Neural crest cell (in vitro differentiated cells): ENCODE data around the gene ATP6V1E1. TPM values are rescaled to one million over a fixed set of nuclear protein-coding genes. Genes with fewer than 3 reads are reported as not detected.
"Not testable (repeated sequence)": the region's sequence is repeated elsewhere in the genome, so short reads cannot be mapped to it uniquely, and the experiment has no call there.

ENCODE experiments used
- DNase-seq: peaks from one replicate; pipeline ENCODE4 v3.0.0; 2021; ENCODE audit warnings: low read depth, mixed read lengths, low spot score
- H3K27ac Mint-ChIP-seq: one replicate; pipeline ENCODE4 v1.8.0; 2021; ENCODE audit warnings: mild to moderate bottlenecking, mixed read lengths; ENCODE audit not compliant: unreplicated experiment
- H3K27me3 Mint-ChIP-seq: 2 replicates; pipeline ENCODE4 v1.8.0; 2021; ENCODE audit warnings: low read depth, mild to moderate bottlenecking, mixed read lengths
- H3K36me3 Mint-ChIP-seq: 2 replicates; pipeline ENCODE4 v1.8.0; 2021; ENCODE audit warnings: low read depth, mild to moderate bottlenecking, mixed read lengths
- H3K4me1 Mint-ChIP-seq: 2 replicates; pipeline ENCODE4 v1.8.0; 2021; ENCODE audit warnings: mixed read lengths
- H3K4me3 Mint-ChIP-seq: one replicate; pipeline ENCODE4 v1.8.0; 2021; ENCODE audit warnings: mild to moderate bottlenecking, mixed read lengths
- H3K9me3 Mint-ChIP-seq: 2 replicates; pipeline ENCODE4 v1.8.0; 2021; ENCODE audit warnings: mixed read lengths
- total RNA-seq: library from RNA; stranded (reverse); gene quantifications from 2 replicates; pipeline ENCODE4 v1.2.1, GENCODE V29; 2021
- TF ChIP-seq, protein P1 (sequence below): fragments of 200-600 bp; sonication (generic); conservative IDR thresholded peaks from 2 replicates; pipeline ENCODE4 v1.5.0; 2021; ENCODE audit warnings: antibody characterized with exemption, mild to moderate bottlenecking

Gene ATP6V1E1
- total RNA-seq, 1 donor from 2014 or later: 63.9 TPM

DNA sequence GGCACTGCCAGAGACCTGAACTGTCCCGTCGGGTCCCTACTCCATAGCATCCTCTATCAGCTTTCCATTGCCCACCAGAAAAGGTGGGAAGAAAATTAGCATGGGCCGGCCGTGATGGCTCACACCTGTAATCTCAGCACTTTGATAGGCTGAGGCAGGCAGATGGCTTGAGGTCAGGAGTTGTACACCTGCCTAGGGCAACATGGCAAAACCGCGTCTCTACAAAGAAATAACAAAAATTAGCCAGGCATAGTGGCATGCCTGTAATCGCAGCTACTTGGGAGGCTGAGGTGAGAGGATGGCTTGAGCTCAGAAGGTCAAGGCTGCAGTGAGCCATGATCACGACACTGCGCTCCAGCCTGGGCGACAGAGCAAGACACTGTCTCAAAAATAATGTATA lies 61.8 kb downstream of the ATP6V1E1 start:
- Mint-ChIP-seq H3K27ac (no peak overlapping the region), H3K4me3 (no peak overlapping the region), H3K4me1 (peaks cover 45% of the 10 kb centered on the region), H3K27me3 (no peaks in the 10 kb centered on the region), H3K9me3 (no peaks in the 10 kb centered on the region), H3K36me3 (no peaks in the 10 kb centered on the region)
- DNase-seq: no peak
- TF ChIP-seq, protein P1, sequence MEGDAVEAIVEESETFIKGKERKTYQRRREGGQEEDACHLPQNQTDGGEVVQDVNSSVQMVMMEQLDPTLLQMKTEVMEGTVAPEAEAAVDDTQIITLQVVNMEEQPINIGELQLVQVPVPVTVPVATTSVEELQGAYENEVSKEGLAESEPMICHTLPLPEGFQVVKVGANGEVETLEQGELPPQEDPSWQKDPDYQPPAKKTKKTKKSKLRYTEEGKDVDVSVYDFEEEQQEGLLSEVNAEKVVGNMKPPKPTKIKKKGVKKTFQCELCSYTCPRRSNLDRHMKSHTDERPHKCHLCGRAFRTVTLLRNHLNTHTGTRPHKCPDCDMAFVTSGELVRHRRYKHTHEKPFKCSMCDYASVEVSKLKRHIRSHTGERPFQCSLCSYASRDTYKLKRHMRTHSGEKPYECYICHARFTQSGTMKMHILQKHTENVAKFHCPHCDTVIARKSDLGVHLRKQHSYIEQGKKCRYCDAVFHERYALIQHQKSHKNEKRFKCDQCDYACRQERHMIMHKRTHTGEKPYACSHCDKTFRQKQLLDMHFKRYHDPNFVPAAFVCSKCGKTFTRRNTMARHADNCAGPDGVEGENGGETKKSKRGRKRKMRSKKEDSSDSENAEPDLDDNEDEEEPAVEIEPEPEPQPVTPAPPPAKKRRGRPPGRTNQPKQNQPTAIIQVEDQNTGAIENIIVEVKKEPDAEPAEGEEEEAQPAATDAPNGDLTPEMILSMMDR: no peak

DNA sequence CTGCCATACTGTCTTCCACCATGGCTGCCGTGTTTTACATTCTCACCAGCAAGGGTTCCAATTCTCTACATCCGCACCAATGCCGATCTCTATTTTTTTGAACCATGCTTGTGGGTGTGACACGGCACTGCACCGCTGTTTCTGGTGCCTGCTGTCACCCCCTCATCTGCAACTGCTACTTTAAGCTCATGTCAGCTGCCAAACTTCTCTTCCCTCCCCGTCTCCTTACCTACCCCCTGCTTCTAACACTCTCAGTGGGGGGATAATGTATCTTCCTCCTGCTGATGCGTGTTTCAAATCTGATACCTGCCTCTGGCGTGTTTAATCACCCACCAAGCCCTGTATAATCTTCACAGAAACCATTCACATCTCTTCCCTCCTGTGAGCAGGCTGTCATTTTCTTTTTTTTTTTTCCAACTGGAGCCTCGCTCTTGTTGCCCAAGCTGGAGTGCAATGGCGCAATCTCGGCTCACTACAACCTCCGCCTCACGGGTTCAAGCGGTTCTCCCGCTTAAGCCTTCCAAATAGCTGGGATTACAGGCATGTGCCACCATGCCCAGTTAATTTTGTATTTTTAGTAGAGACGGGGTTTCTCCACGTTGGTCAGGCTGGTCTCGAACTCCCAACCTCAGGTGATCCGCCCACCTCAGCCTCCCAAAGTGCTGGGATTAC lies 62.4 kb downstream of the ATP6V1E1 start:
- not testable (repeated sequence) for DNase-seq, H3K36me3 Mint-ChIP-seq, H3K27me3 Mint-ChIP-seq, H3K4me3 Mint-ChIP-seq, H3K9me3 Mint-ChIP-seq
- Mint-ChIP-seq H3K27ac (peak overlapping the region; percentile 1), H3K4me1 (peaks cover 42% of the 10 kb centered on the region)

DNA sequence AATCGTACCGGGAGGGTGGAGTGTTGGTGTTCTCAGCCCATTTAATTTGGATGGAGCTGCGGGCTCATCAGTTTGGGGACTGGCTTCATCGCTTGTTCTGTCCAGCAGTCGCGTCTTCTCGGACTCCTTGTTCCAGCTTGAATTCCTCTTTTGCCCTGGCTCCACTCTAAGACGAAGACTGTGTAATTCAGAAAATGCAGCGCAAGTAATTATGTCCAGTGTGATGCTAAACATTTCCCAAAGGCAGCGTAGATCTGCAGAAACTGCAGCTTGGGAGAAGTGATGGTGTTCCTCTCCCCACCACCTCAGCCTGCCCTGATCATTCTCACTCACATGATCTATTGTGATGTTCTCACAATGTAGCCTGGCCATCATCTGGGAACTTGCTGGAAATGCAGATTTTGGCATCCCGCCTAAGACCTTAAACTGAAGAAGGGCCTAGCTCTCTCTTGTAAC lies 64.6 kb downstream of the ATP6V1E1 start:
- H3K9me3 Mint-ChIP-seq: no peaks in the 10 kb centered on the region
- TF ChIP-seq, protein P1: no peak
- no peaks in the 10 kb centered on the region for H3K27me3 Mint-ChIP-seq
- H3K36me3 Mint-ChIP-seq: peaks cover 7% of the 10 kb centered on the region
- peaks cover 22% of the 10 kb centered on the region for H3K4me1 Mint-ChIP-seq
- no peak overlapping the region for H3K27ac Mint-ChIP-seq
- no peak for DNase-seq
- H3K4me3 Mint-ChIP-seq: no peak overlapping the region

DNA sequence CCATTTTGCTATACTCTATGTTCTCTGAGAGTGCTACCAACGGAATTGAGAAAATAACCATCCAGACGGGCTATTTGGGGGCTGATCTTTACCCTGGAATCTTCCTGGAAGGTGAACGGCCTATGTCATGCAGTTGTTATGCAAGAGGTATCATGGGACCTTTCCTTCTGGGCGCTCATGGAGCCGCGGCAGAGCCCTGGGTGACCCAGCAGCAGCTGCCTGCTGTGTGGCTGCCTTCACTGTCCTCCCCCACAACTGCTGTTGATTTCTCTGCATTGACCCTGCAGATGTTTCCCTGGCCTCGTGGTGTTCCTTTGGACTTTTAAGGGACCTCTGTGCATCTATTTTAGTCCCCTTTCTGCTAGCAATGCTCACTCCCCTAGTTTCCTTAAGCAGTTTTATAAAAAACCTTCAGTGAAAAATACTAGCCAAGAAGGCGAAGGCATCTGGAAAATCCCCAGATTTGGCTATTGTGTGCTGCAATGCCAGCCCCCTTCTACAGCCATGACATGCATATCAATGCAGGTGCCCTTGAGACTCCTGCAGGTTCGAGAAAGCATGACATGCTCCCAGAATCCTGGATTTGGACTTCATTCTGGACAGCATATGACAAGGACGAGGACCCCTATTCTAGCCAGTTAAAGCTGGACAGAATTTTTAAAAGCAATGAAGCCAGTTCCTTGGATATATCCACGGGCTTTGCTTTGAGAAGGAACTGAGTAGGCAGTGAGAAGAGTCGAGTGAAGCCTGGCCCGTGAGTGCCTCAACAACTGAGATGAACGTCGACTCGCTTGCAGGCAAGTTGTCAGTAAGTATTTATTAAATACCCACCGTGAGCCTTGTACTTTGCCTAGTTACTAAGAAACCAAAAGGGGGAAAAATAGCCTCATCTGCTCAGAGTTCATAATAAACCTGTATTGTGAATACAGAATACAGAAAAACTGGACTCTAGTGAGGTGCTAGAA lies 65.4 kb downstream of the ATP6V1E1 start, which contains the start of gene SLC25A18:
SLC25A18 (plus strand) TSS at position 593 of the 965 bp plus-strand sequence. CDS start 16,447 bp downstream, outside the sequence.
- no peak for DNase-seq
- TF ChIP-seq, protein P1: peak; percentile 43
- peak within 1 kb of the TSS; percentile 36 for H3K27ac Mint-ChIP-seq
- no peaks in the 10 kb centered on the region for H3K27me3 Mint-ChIP-seq
- peak within 1 kb of the TSS; percentile 17 for H3K4me3 Mint-ChIP-seq
- no peaks in the 10 kb centered on the region for H3K9me3 Mint-ChIP-seq
- H3K4me1 Mint-ChIP-seq: peaks cover 22% of the 10 kb centered on the region
- H3K36me3 Mint-ChIP-seq: peaks cover 10% of the 10 kb centered on the region

DNA sequence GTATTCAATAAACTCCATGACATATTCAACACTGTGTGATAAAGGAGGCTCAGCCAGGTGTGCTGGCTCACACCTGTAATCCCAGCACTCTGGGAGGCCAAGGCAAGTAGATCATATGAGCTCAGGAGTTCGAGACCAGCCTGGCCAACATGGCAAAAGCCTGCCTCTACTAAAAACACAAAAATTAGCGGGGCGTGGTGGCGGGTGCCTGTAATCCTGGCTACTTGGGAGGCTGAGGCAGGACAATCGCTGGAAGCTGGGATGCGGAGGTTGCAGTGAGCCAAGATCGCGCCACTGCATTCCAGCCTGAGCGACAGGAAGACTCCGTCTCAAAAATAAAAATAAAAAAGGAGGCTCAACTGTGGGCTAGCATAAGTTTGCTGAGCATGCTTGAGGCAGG lies 69.4 kb downstream of the ATP6V1E1 start:
- Mint-ChIP-seq H3K27ac (no peak overlapping the region), H3K4me1 (peaks cover 20% of the 10 kb centered on the region)

More for the DNA sequence above, 69.4 kb downstream of the ATP6V1E1 start:
- Mint-ChIP-seq H3K9me3 (no peaks in the 10 kb centered on the region), H3K4me3 (no peak overlapping the region), H3K27me3 (no peaks in the 10 kb centered on the region), H3K36me3 (peaks cover 13% of the 10 kb centered on the region)
- no peak for DNase-seq
- TF ChIP-seq, protein P1: no peak
